ENCODE results near the gene ZNF497.

Gene ZNF497

GRCh38 chr19:58326501-58326913 is 36.0 kb downstream of the ZNF497 start:
- DNase-seq (ENCODE audit: insufficient read length, low spot score) (no peak), FAIRE-seq (no peak)
- TF ChIP-seq CTCF (IDR thresholded peaks at IDR 0.05; ENCODE audit: insufficient read depth, missing control alignments): no peak

- FAIRE-seq (no peak), DNase-seq (ENCODE audit: insufficient read length, low spot score) (no peak)
- no peak for TF ChIP-seq CTCF (IDR thresholded peaks at IDR 0.05; ENCODE audit: insufficient read depth, missing control alignments)
Measured at GRCh38 chr19:58325311-58326022, 37.1 kb downstream of the ZNF497 start.

- TF ChIP-seq CTCF (IDR thresholded peaks at IDR 0.05; ENCODE audit: insufficient read depth, missing control alignments): no peak
Measured at GRCh38 chr19:58319241-58319640, 43.3 kb downstream of the ZNF497 start.

GRCh38 chr19:58318297-58318696 is 44.3 kb downstream of the ZNF497 start:
- TF ChIP-seq CTCF (IDR thresholded peaks at IDR 0.05; ENCODE audit: insufficient read depth, missing control alignments): no peak
- DNase-seq (ENCODE audit: insufficient read length, low spot score) (no peak), FAIRE-seq (no peak)

More at GRCh38 chr19:58319241-58319640, 43.3 kb downstream of the ZNF497 start:
- DNase-seq (ENCODE audit: insufficient read length, low spot score) (no peak), FAIRE-seq (no peak)

- no peak for DNase-seq (ENCODE audit: insufficient read length, low spot score)
- no peak for TF ChIP-seq CTCF (IDR thresholded peaks at IDR 0.05; ENCODE audit: insufficient read depth, missing control alignments)
- no peak for FAIRE-seq
Measured at GRCh38 chr19:58317476-58318072, 45.0 kb downstream of the ZNF497 start.

- FAIRE-seq (no peak), DNase-seq (ENCODE audit: insufficient read length, low spot score) (no peak)
- TF ChIP-seq CTCF (IDR thresholded peaks at IDR 0.05; ENCODE audit: insufficient read depth, missing control alignments): no peak
Measured at GRCh38 chr19:58315580-58315979, 47.0 kb downstream of the ZNF497 start.

GRCh38 chr19:58311345-58311865 is 51.1 kb downstream of the ZNF497 start:
- DNase-seq (ENCODE audit: insufficient read length, low spot score) (no peak), FAIRE-seq (no peak)
- TF ChIP-seq CTCF (IDR thresholded peaks at IDR 0.05; ENCODE audit: insufficient read depth, missing control alignments): no peak
